H1 (cell line): ENCODE measurements around the gene PIGU. TPM values are rescaled to one million over a fixed set of nuclear protein-coding genes. Genes with fewer than 3 reads are reported as not detected.

ENCODE experiments used
- CTCF ChIA-PET: fragments of 300-600 bp; sonication (Branson Sonifier 250); formaldehyde crosslinking; loops from one replicate; lab custom pipeline; 2021; ENCODE audit not compliant: partially characterized antibody; lab: Charles Lee
- POLR2A ChIA-PET: fragments of 300-600 bp; sonication (Branson Sonifier 250); formaldehyde crosslinking; loops from one replicate; lab custom pipeline; 2021; ENCODE audit warnings: inconsistent platforms; ENCODE audit not compliant: partially characterized antibody; lab: Charles Lee
- DNase-seq, 2 experiments: peaks; one replicate each; pipeline versions ENCODE4 v3.0.0 to v3.0.0-alpha.2; 2010 to 2022; ENCODE audit warnings: low spot score in 2 of 2, low read depth in 1 of 2, mixed read lengths in 1 of 2
- FAIRE-seq: peaks from 2 replicates; lab custom pipeline; 2011; peaks lifted over from hg19 to GRCh38; lab: Jason Lieb, UNC
- H2AFZ ChIP-seq: 2 replicates; pipeline ENCODE4 v1.8.1; 2012; ENCODE audit warnings: low read length, inconsistent platforms
- H2AK5ac ChIP-seq: 2 replicates; pipeline ENCODE4 v1.6.1; 2013; ENCODE audit warnings: low read depth, low read length
- H2BK120ac ChIP-seq: replicated peaks from 2 replicates; pipeline ENCODE3; 2013; ENCODE audit warnings: low read depth, low read length, inconsistent platforms
- H2BK12ac ChIP-seq: 2 replicates; pipeline ENCODE4 v1.6.1; 2013; ENCODE audit warnings: low read depth, low read length
- H2BK15ac ChIP-seq: 2 replicates; pipeline ENCODE4 v1.6.1; 2013; ENCODE audit warnings: low read length
- H2BK20ac ChIP-seq: 2 replicates; pipeline ENCODE4 v1.6.1; 2013; ENCODE audit warnings: low read length
- H2BK5ac ChIP-seq: 2 replicates; pipeline ENCODE4 v1.6.1; 2013; ENCODE audit warnings: low read depth, low read length
- H3K14ac ChIP-seq: 2 replicates; pipeline ENCODE4 v1.6.1; 2013; ENCODE audit warnings: inconsistent platforms; ENCODE audit not compliant: insufficient read length
- H3K18ac ChIP-seq: 2 replicates; pipeline ENCODE4 v1.6.1; 2013; ENCODE audit warnings: low read length; ENCODE audit errors: extremely low read depth
- H3K23ac ChIP-seq: 2 replicates; pipeline ENCODE4 v1.6.1; 2013; ENCODE audit warnings: inconsistent platforms; ENCODE audit not compliant: insufficient read length
- H3K23me2 ChIP-seq: 2 replicates; pipeline ENCODE4 v1.6.1; 2013; ENCODE audit warnings: low read depth, low read length
- H3K27ac ChIP-seq: 2 replicates; pipeline ENCODE4 v1.6.1; 2011; ENCODE audit warnings: low read depth, low read length, inconsistent platforms
- H3K27me3 ChIP-seq, 4 experiments: replicated peaks in 1 of 4; 1 replicate in 1 of 4; 2 replicates in 3 of 4; pipeline versions ENCODE4 v1.6.1 to v1.8.1; 2011 to 2013; ENCODE audit warnings: low read length in 3 of 4, mild to moderate bottlenecking in 3 of 4, inconsistent platforms in 2 of 4, mixed read lengths in 2 of 4, moderate library complexity in 1 of 4; ENCODE audit not compliant: control insufficient read depth in 3 of 4, insufficient read depth in 3 of 4; ENCODE audit errors: extremely low read depth in 1 of 4
- H3K36me3 ChIP-seq, 4 experiments: 2 replicates each; pipeline versions ENCODE4 v1.6.1 to v1.8.1; 2011 to 2013; ENCODE audit warnings: mild to moderate bottlenecking in 4 of 4, low read length in 3 of 4, moderate library complexity in 2 of 4, control low read depth in 1 of 4, inconsistent platforms in 1 of 4; ENCODE audit not compliant: insufficient read depth in 4 of 4, control insufficient read depth in 2 of 4
- H3K4ac ChIP-seq: replicated peaks from 2 replicates; pipeline ENCODE3; 2013; ENCODE audit warnings: low read length, low read depth, mixed read lengths, inconsistent platforms; ENCODE audit not compliant: insufficient read length
- H3K4me1 ChIP-seq, 4 experiments: replicated peaks in 1 of 4; 1 replicate in 1 of 4; 2 replicates in 3 of 4; pipeline versions ENCODE4 v1.6.1 to v1.8.1; 2011 to 2013; ENCODE audit warnings: low read length in 3 of 4, inconsistent platforms in 2 of 4, mixed read lengths in 1 of 4; ENCODE audit not compliant: insufficient read depth in 4 of 4, control insufficient read depth in 3 of 4
- H3K4me2 ChIP-seq, 2 experiments: 2 replicates each; pipeline versions ENCODE4 v1.6.1 to v1.8.1; 2011 to 2013; ENCODE audit warnings: low read depth in 2 of 2, low read length in 2 of 2, control low read depth in 1 of 2, inconsistent platforms in 1 of 2, mild to moderate bottlenecking in 1 of 2; ENCODE audit not compliant: insufficient read depth in 1 of 2
- H3K4me3 ChIP-seq, 4 experiments: fragments of 200-600, 300-600 bp in 1 of 4; sonication (generic), shearing (Covaris generic), sonication (Bioruptor Twin) in 1 of 4; 2 replicates each; pipeline versions ENCODE4 v1.5.1 to v1.8.1; 2011 to 2016; ENCODE audit warnings: low read length in 4 of 4, low read depth in 3 of 4, control low read depth in 2 of 4, inconsistent platforms in 2 of 4, mild to moderate bottlenecking in 2 of 4, mixed read lengths in 1 of 4, moderate library complexity in 1 of 4; ENCODE audit not compliant: insufficient read depth in 2 of 4; ENCODE audit errors: extremely low read depth in 1 of 4
- H3K56ac ChIP-seq: replicated peaks from 2 replicates; pipeline ENCODE3; 2013; ENCODE audit warnings: low read depth, mild to moderate bottlenecking, mixed read lengths, low read length, inconsistent platforms; ENCODE audit not compliant: insufficient read length
- H3K79me1 ChIP-seq: 2 replicates; pipeline ENCODE4 v1.6.1; 2013; ENCODE audit warnings: low read depth, low read length, control low read depth
- H3K79me2 ChIP-seq, 2 experiments: 2 replicates each; pipeline versions ENCODE4 v1.6.1 to v1.8.1; 2012 to 2013; ENCODE audit warnings: low read length in 2 of 2, mild to moderate bottlenecking in 2 of 2, inconsistent platforms in 1 of 2; ENCODE audit not compliant: insufficient read depth in 2 of 2, control insufficient read depth in 1 of 2
- H3K9ac ChIP-seq, 4 experiments: replicated peaks in 1 of 4; 1 replicate in 1 of 4; 2 replicates in 3 of 4; pipeline versions ENCODE4 v1.6.1 to v1.8.1; 2011 to 2013; ENCODE audit warnings: low read depth in 3 of 4, low read length in 3 of 4, control low read depth in 2 of 4, mild to moderate bottlenecking in 2 of 4, moderate library complexity in 2 of 4, inconsistent platforms in 1 of 4; ENCODE audit errors: extremely low read depth in 1 of 4
- H3K9me3 ChIP-seq, 2 experiments: 2 replicates each; pipeline versions ENCODE4 v1.6.1 to v1.8.1; 2012 to 2013; ENCODE audit warnings: mild to moderate bottlenecking in 2 of 2, moderate library complexity in 2 of 2, control low read depth in 1 of 2, inconsistent platforms in 1 of 2, low read depth in 1 of 2, low read length in 1 of 2, mixed read lengths in 1 of 2; ENCODE audit not compliant: insufficient read depth in 2 of 2
- H4K20me1 ChIP-seq, 2 experiments: replicated peaks in 1 of 2; 2 replicates each; pipeline versions ENCODE3 to v1.8.1; 2011 to 2013; ENCODE audit warnings: inconsistent platforms in 2 of 2, low read length in 2 of 2, mild to moderate bottlenecking in 1 of 2; ENCODE audit not compliant: insufficient read depth in 2 of 2, control insufficient read depth in 1 of 2
- H4K5ac ChIP-seq: 2 replicates; pipeline ENCODE4 v1.6.1; 2013; ENCODE audit warnings: low read length, low read depth, mixed read lengths, inconsistent platforms; ENCODE audit not compliant: insufficient read length
- H4K8ac ChIP-seq: 2 replicates; pipeline ENCODE4 v1.8.0; 2013; ENCODE audit warnings: mild to moderate bottlenecking, moderate library complexity, low read length, inconsistent platforms; ENCODE audit not compliant: insufficient read depth; ENCODE audit errors: extremely low read depth
- H4K91ac ChIP-seq: replicated peaks from 2 replicates; pipeline ENCODE3; 2013; ENCODE audit warnings: low read length, mixed read lengths, inconsistent platforms; ENCODE audit not compliant: insufficient read length
- CREB1 ChIP-seq: IDR thresholded peaks from 2 replicates; pipeline ENCODE4 v1.6.1; 2012; ENCODE audit warnings: inconsistent platforms
- CTCF ChIP-seq, 3 experiments: IDR thresholded peaks; 1 replicate in 2 of 3; 2 replicates in 1 of 3; pipeline versions ENCODE4 v1.5.1 to v1.6.1; 2011; ENCODE audit warnings: low read length in 3 of 3, mild to moderate bottlenecking in 3 of 3, inconsistent platforms in 2 of 3, low read depth in 1 of 3, moderate library complexity in 1 of 3; ENCODE audit not compliant: insufficient read depth in 1 of 3; ENCODE audit errors: control extremely low read depth in 1 of 3
- FOSL1 ChIP-seq: IDR thresholded peaks from 2 replicates; pipeline ENCODE4 v1.6.1; 2011; ENCODE audit warnings: mild to moderate bottlenecking, low read depth, low read length, moderate library complexity; ENCODE audit not compliant: insufficient read depth
- GTF2F1 ChIP-seq: IDR thresholded peaks from 2 replicates; pipeline ENCODE4 v1.6.1; 2012; ENCODE audit warnings: low read depth, low read length, improper control_type of control experiment, borderline replicate concordance
- PHF8 ChIP-seq: fragments of 200-600 bp; sonication (generic); conservative IDR thresholded peaks from 2 replicates; pipeline ENCODE4 v1.7.1; 2012; ENCODE audit warnings: low read depth, mild to moderate bottlenecking, inconsistent platforms, low read length, moderate library complexity
- POLR2A ChIP-seq, 2 experiments: IDR thresholded peaks; 1 replicate in 1 of 2; 2 replicates in 1 of 2; pipeline ENCODE4 v1.6.1; 2011; ENCODE audit warnings: low read depth in 2 of 2, low read length in 2 of 2, mild to moderate bottlenecking in 2 of 2; ENCODE audit errors: control extremely low read depth in 1 of 2
- POLR2AphosphoS5 ChIP-seq: IDR thresholded peaks from 2 replicates; pipeline ENCODE4 v1.6.1; 2011; ENCODE audit warnings: low read depth, low read length
- RBBP5 ChIP-seq: IDR thresholded peaks from 2 replicates; pipeline ENCODE4 v1.7.1; 2012; ENCODE audit warnings: low read depth, mild to moderate bottlenecking, inconsistent platforms, low read length, moderate library complexity, borderline replicate concordance
- SAP30 ChIP-seq: fragments of 300-600 bp; sonication (generic); IDR thresholded peaks from 2 replicates; pipeline ENCODE4 v1.7.1; 2012; ENCODE audit warnings: low read length, moderate library complexity, mild to moderate bottlenecking, inconsistent platforms; ENCODE audit not compliant: insufficient read depth, insufficient replicate concordance
- SIRT6 ChIP-seq: IDR thresholded peaks from one replicate; pipeline ENCODE4 v1.7.1; 2012; ENCODE audit warnings: low read length, inconsistent platforms
- SP1 ChIP-seq: IDR thresholded peaks from 2 replicates; pipeline ENCODE4 v1.6.1; 2011; ENCODE audit warnings: low read depth, low read length
- ZNF274 ChIP-seq: IDR thresholded peaks from 2 replicates; pipeline ENCODE4 v1.7.0; 2012; ENCODE audit warnings: low read length, borderline replicate concordance; ENCODE audit errors: extremely low read depth
- WGBS, 2 experiments: shearing (Covaris generic) in 1 of 2; methylation state at CpG; one replicate each; pipeline versions ENCODE4 v1.1.6 to v1.1.7; 2013 to 2015; ENCODE audit warnings: low lambda C conversion rate in 2 of 2, mixed read lengths in 2 of 2, inconsistent platforms in 1 of 2, low coverage in 1 of 2, missing lambda C conversion rate in 1 of 2; ENCODE audit not compliant: insufficient replicate concordance in 2 of 2, insufficient coverage in 1 of 2, insufficient read length in 1 of 2; ENCODE audit errors: extremely low coverage in 1 of 2, missing lambda C conversion rate in 1 of 2; 5-methylcytosine and 5-hydroxymethylcytosine counted together
- polyA plus RNA-seq, 7 experiments: library from polyadenylated mRNA; depleted of rRNA in 3 of 7; stranded (reverse) in 5 of 7; unstranded in 2 of 7; fragments of >200 nt in 5 of 7; fragments of 200-250 nt in 2 of 7; gene quantifications; 1 replicate in 5 of 7; 2 replicates in 1 of 7; 4 replicates in 1 of 7; pipeline versions ENCODE4 v1.2.1 to v1.2.3, GENCODE V29; 2011 to 2013; ENCODE audit warnings: missing spikeins in 2 of 7, mixed read lengths in 2 of 7
- total RNA-seq: library from RNA; stranded (reverse); fragmentation: NEBNext Ultra II Directional; extraction: Animal tissue kit (Norgen Biotek cat#: 25700); gene quantifications from 2 replicates; pipeline ENCODE4 v1.2.1, GENCODE V29; 2021

The PIGU gene
- total and polyA plus RNA-seq, 2 of the 8 experiments (the other 6 are each of a cell fraction or from before 2014, with no cell fraction given), result 28.3 to 117 TPM

- H3K56ac ChIP-seq, result no peak overlapping the region
- H2AFZ ChIP-seq, result no peak overlapping the region
- 92% methylated on average over 2 of the region's 2 CpGs; no CpG with 5 or more reads in 1 of the 2 experiments for WGBS, 2 experiments
- no peaks in the 10 kb centered on the region for H3K27me3 ChIP-seq
- H3K4me3 ChIP-seq, result no peak overlapping the region
- no peaks in the 10 kb centered on the region for H3K4me1 ChIP-seq
- H2BK12ac ChIP-seq, result no peak overlapping the region
- no peak overlapping the region for H3K14ac ChIP-seq
- DNase-seq (no peak), FAIRE-seq (no peak)
- no peak overlapping the region for H4K5ac ChIP-seq
- no peak overlapping the region for H3K18ac ChIP-seq
- H2AK5ac ChIP-seq, result no peak overlapping the region
- H2BK120ac ChIP-seq, result no peak overlapping the region
- H4K8ac ChIP-seq, result no peak overlapping the region
- H3K9ac ChIP-seq, result no peak overlapping the region
- POLR2A ChIA-PET, result no interaction called here
- no peak overlapping the region for H4K91ac ChIP-seq
- no peaks in the 10 kb centered on the region for H3K79me1 ChIP-seq
- no peak overlapping the region for H2BK15ac ChIP-seq
- H3K36me3 ChIP-seq, result peaks cover 0 to 9% (median 3%) of the 10 kb centered on the region in 4 experiments; a peak in 4 of 8 replicates
- H3K23me2 ChIP-seq, result no peaks in the 10 kb centered on the region
- no peaks in the 10 kb centered on the region for H3K79me2 ChIP-seq
- no peak overlapping the region for H3K4ac ChIP-seq
- H3K4me2 ChIP-seq, result no peak overlapping the region
- no peak overlapping the region for H3K23ac ChIP-seq
- no peaks in the 10 kb centered on the region for H4K20me1 ChIP-seq
- no peak overlapping the region for H2BK5ac ChIP-seq
- H3K27ac ChIP-seq, result no peak overlapping the region
- H2BK20ac ChIP-seq, result no peak overlapping the region
- CTCF ChIA-PET, result interaction anchor here (0.6 kb wide), 1 partner anchor 37 kb away, joined by 4 read pairs; no protein-coding TSS in a partner anchor
- peaks cover 0 to 4% of the 10 kb centered on the region in 2 experiments; a peak in 1 of 4 replicates for H3K9me3 ChIP-seq
- TF ChIP-seq POLR2A (IDR thresholded peaks at IDR 0.05; ENCODE audit: control extremely low read depth in 1 of 2, low read depth in 2 of 2, low read length in 2 of 2) (no peak), PHF8 (no peak), SIRT6 (no peak), CTCF (IDR thresholded peaks at IDR 0.05; ENCODE audit: control extremely low read depth in 1 of 3, insufficient read depth in 1 of 3, low read depth in 1 of 3, low read length in 3 of 3) (no peak), CREB1 (no peak), FOSL1 (no peak), SP1 (no peak), RBBP5 (no peak), ZNF274 (no peak), SAP30 (no peak), GTF2F1 (no peak), POLR2AphosphoS5 (no peak)
Observed at GRCh38 chr20:34618676-34619075, 58.2 kb downstream of the PIGU start.
